T-cell (primary cell): ENCODE results near the gene ERVV-1. TPM values are rescaled to one million over a fixed set of nuclear protein-coding genes. Genes with fewer than 3 reads are reported as not detected.
A peak's percentile ranks its signal among the peaks of the same experiment; 100 is the strongest.

Experiments
- ATAC-seq, 4 experiments: fragments of 200-7000 bp in 3 of 4; fragments of 150-1000 bp in 1 of 4; cut with Tn5 transposase; replicated peaks in 1 of 4; 1 replicate in 3 of 4; 2 replicates in 1 of 4; pipeline ENCODE4 v1.10.0; 2021; ENCODE audit warnings: moderate library complexity in 3 of 4, mild to moderate bottlenecking in 2 of 4, moderate number of reproducible peaks in 1 of 4
- CTCF ChIA-PET, 2 donors: fragments of 300-600 bp; sonication (Branson Sonifier 250); formaldehyde crosslinking; loops; one replicate each; lab custom pipeline; 2022; ENCODE audit warnings: antibody characterized with exemption in 2 of 2; lab: Charles Lee
- POLR2A ChIA-PET, 2 donors: fragments of 300-600 bp; sonication (Branson Sonifier 250); formaldehyde crosslinking; loops; one replicate each; lab custom pipeline; 2022; ENCODE audit warnings: antibody characterized with exemption in 2 of 2; lab: Charles Lee
- DNase-seq, 35 experiments: peaks; one replicate each; pipeline versions ENCODE4 v3.0.0 to v3.0.0-alpha.2; 2013 to 2023
- H3K27ac ChIP-seq: one replicate; pipeline ENCODE4 v1.5.1; 2013; ENCODE audit warnings: low read length
- H3K27me3 ChIP-seq, 2 experiments: replicated peaks in 1 of 2; 1 replicate in 1 of 2; 2 replicates in 1 of 2; pipeline versions ENCODE4 v1.6.1 to v1.7.0; 2013; ENCODE audit warnings: low read length in 1 of 2, mixed read lengths in 1 of 2; ENCODE audit not compliant: control insufficient read depth in 2 of 2, insufficient read depth in 2 of 2; ENCODE audit errors: extremely low read depth in 1 of 2
- H3K36me3 ChIP-seq, 2 donors: 1 replicate in 1 of 2; 2 replicates in 1 of 2; pipeline versions ENCODE4 v1.6.1 to v1.7.0; 2013; ENCODE audit warnings: low read length in 1 of 2; ENCODE audit not compliant: control insufficient read depth in 2 of 2, insufficient read depth in 1 of 2; ENCODE audit errors: extremely low read depth in 1 of 2
- H3K4me1 ChIP-seq, 2 experiments: 1 replicate in 1 of 2; 2 replicates in 1 of 2; pipeline versions ENCODE4 v1.6.1 to v1.7.0; 2013; ENCODE audit warnings: low read length in 2 of 2, mixed read lengths in 1 of 2; ENCODE audit not compliant: insufficient read depth in 2 of 2, control insufficient read depth in 1 of 2; ENCODE audit errors: extremely low read depth in 1 of 2
- H3K4me3 ChIP-seq, 2 donors: 1 replicate in 1 of 2; 2 replicates in 1 of 2; pipeline versions ENCODE4 v1.5.1 to v1.7.0; 2013; ENCODE audit warnings: mild to moderate bottlenecking in 2 of 2, low read length in 1 of 2, moderate library complexity in 1 of 2; ENCODE audit not compliant: control insufficient read depth in 1 of 2; ENCODE audit errors: extremely low read depth in 1 of 2
- H3K9me3 ChIP-seq: 2 replicates; pipeline ENCODE4 v1.7.0; 2013
- H3K27ac Mint-ChIP-seq, 2 donors: one replicate each; pipeline ENCODE4 v1.8.0; 2020 to 2021; ENCODE audit warnings: mild to moderate bottlenecking in 2 of 2, mixed read lengths in 2 of 2
- H3K27me3 Mint-ChIP-seq, 2 donors: one replicate each; pipeline ENCODE4 v1.8.0; 2021 to 2022; ENCODE audit warnings: mixed read lengths in 2 of 2
- H3K36me3 Mint-ChIP-seq: one replicate; pipeline ENCODE4 v1.8.0; 2021; ENCODE audit warnings: mixed read lengths
- H3K4me1 Mint-ChIP-seq, 3 donors: one replicate each; pipeline ENCODE4 v1.8.0; 2020 to 2022; ENCODE audit warnings: mixed read lengths in 3 of 3, mild to moderate bottlenecking in 1 of 3
- H3K4me3 Mint-ChIP-seq, 3 donors: one replicate each; pipeline ENCODE4 v1.8.0; 2020 to 2022; ENCODE audit warnings: mild to moderate bottlenecking in 3 of 3, mixed read lengths in 3 of 3, moderate library complexity in 3 of 3
- H3K9me3 Mint-ChIP-seq, 3 donors: one replicate each; pipeline ENCODE4 v1.8.0; 2020 to 2022; ENCODE audit warnings: mixed read lengths in 3 of 3
- WGBS: methylation state at CpG from one replicate; pipeline ENCODE4 v1.1.5; 2013; ENCODE audit warnings: missing lambda C conversion rate; ENCODE audit not compliant: insufficient coverage; 5-methylcytosine and 5-hydroxymethylcytosine counted together
- total RNA-seq, 35 experiments: library from RNA in 6 of 35; stranded (reverse) in 6 of 35; fragments of 120-200 nt in 1 of 35; gene quantifications; one replicate each; pipeline versions ENCODE4 v1.2.1 to v1.2.4 and lab custom pipeline; 2013 to 2026

ERVV-1 gene
- total RNA-seq, 5 donors from 2014 or later (not counting 1 experiment from before 2014, with no cell fraction given) = not detected

DNA sequence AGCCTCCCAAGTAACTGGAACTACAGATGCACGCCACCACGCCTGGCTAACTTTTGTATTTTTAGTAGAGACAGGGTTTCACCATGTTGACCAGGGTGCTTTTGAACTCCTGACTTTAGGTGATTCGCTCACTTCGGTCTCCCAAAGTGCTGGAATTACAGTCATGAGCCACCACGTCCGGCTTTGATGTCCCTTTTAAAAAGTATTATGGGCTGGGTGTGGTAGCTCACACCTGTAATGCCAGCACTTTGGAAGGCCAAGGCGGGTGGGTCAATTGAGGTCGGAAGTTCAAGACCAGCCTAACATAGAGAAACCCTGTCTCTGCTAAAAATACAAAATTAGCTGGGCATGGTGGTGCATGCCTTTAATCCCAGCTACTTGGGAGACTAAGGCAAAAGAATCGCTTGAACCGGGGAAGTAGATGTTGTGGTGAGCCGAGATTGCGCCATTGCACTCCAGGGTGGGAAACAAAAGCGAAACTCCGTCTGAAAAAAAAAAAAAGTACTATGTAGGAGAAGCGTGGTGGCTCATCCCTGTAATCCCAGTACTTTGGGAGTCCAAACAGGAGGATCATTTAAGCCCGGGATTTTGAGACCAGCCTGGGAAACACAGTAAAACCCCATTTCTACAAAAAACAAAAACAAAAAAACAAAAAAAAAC is 22.8 kb upstream of the ERVV-1 start:
- Histone ChIP-seq H3K4me3 (no peak overlapping the region), H3K27me3 (peaks cover 0 to 15% of the 10 kb centered on the region in 2 experiments), H3K4me1 (peaks cover 0 to 16% of the 10 kb centered on the region in 2 experiments), H3K36me3 (no peaks in the 10 kb centered on the region), H3K27ac (no peak overlapping the region), H3K9me3 (no peaks in the 10 kb centered on the region)
- 96% methylated on average over 6 of the region's 16 CpGs for WGBS
- no peak overlapping the region for H3K27ac Mint-ChIP-seq
- H3K9me3 Mint-ChIP-seq = peaks cover 9 to 28% (median 20%) of the 10 kb centered on the region in 3 donors
- peaks cover 12 to 20% (median 15%) of the 10 kb centered on the region in 3 donors for H3K4me1 Mint-ChIP-seq
- CTCF ChIA-PET = no interaction called here
- DNase-seq (no peak), ATAC-seq (no peak)
- H3K27me3 Mint-ChIP-seq = peaks cover 0 to 5% of the 10 kb centered on the region in 2 donors
- H3K4me3 Mint-ChIP-seq = no peak overlapping the region
- peaks cover 44% of the 10 kb centered on the region for H3K36me3 Mint-ChIP-seq
- POLR2A ChIA-PET = no interaction called here

DNA sequence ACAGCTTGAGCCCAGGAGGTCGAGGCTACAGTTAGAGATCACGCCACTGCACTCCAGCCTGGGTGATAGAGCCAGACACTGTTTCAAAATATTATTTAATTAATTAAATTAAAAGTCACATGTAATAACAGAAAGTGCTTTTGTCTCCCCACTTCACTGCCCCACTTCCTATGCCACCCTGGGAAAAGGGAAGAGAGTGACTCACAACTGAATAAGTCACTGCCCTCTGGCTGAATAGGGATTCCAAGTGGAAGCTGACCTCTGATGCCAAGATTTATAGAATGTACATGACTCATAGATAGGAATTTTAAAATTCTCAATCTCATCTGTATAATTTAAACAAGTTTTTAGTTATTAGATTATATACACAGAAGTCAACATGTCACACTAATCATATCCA is 22.2 kb upstream of the ERVV-1 start:
- Mint-ChIP-seq H3K9me3 (peaks cover 9 to 23% (median 19%) of the 10 kb centered on the region in 3 donors), H3K36me3 (peaks cover 38% of the 10 kb centered on the region), H3K27me3 (peaks cover 0 to 5% of the 10 kb centered on the region in 2 donors), H3K27ac (no peak overlapping the region), H3K4me3 (peak overlapping the region in 1 of 3 donors; percentile 74), H3K4me1 (peaks cover 12 to 20% (median 15%) of the 10 kb centered on the region in 3 donors)
- Histone ChIP-seq H3K4me1 (peaks cover 0 to 16% of the 10 kb centered on the region in 2 experiments), H3K4me3 (no peak overlapping the region), H3K27me3 (peaks cover 0 to 18% of the 10 kb centered on the region in 2 experiments), H3K27ac (no peak overlapping the region), H3K9me3 (no peaks in the 10 kb centered on the region), H3K36me3 (no peaks in the 10 kb centered on the region)
- CTCF ChIA-PET = no interaction called here
- no peak for ATAC-seq
- no CpG with 5 or more reads among the region's 2 CpGs for WGBS
- DNase-seq = no peak
- POLR2A ChIA-PET = no interaction called here

DNA sequence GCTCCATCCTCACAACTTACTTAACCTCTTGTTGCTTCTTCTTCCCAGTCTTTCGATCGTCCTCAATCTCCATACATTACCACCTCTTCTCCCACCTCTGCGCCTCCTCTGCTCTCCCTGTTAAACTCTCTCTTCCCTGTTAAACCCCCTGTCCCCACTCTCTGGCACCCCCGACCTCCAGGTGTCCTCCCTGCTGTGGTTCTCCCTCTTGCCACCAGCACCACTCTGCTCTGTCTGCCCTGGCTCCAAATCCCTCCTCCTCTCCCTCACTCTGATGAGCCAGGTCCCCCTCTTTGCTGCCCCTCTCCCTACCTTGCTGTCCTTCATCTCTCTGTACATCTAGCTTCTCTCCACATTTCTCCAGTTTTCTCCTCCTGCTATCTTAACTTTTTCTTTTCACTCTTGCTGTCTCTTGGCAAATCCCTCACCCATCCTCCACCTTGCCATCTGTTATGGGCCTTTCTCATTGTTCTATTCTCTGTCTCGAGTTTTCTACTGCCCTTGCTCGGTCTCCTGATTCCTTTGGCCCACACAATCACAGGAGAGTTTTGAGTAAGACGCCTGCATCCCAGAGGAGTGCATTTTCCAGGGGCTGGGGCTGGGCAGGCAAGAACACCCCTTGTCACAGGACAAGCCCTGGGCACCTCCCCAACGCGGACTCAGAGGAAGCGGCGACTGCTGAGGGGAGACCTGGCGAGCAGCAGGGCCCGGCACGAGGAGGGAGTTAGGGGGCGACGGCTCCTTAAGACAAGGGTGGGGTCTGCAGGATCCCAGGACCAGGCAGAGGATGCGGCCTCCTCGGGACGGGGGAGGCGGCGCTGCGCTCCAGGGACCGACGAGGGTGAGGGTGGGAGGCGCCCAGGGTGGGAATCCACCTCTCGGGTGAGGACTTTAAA is 21.4 kb upstream of the ERVV-1 start:
- H3K27ac Mint-ChIP-seq = peak overlapping the region in 1 of 2 donors; percentile 59
- WGBS = 37% methylated on average over 26 of the region's 26 CpGs
- ChIA-PET POLR2A (no interaction called here), CTCF (interaction anchor here (0.6 to 0.7 kb wide), 3 partner anchors 119 to 725 kb away, joined by 3 to 11 read pairs (median 5); no protein-coding TSS in a partner anchor)
- no peak for ATAC-seq
- H3K4me1 Mint-ChIP-seq = peaks cover 12 to 20% (median 15%) of the 10 kb centered on the region in 3 donors
- H3K27ac ChIP-seq = no peak overlapping the region
- peaks cover 0 to 18% of the 10 kb centered on the region in 2 experiments for H3K27me3 ChIP-seq
- H3K36me3 Mint-ChIP-seq = peaks cover 29% of the 10 kb centered on the region
- peak overlapping the region; percentile 74 to 81 (median 79) for H3K4me3 Mint-ChIP-seq
- no peaks in the 10 kb centered on the region for H3K9me3 ChIP-seq
- no peaks in the 10 kb centered on the region for H3K36me3 ChIP-seq
- peaks cover 1 to 15% (median 11%) of the 10 kb centered on the region in 3 donors for H3K9me3 Mint-ChIP-seq
- peaks cover 0 to 16% of the 10 kb centered on the region in 2 experiments for H3K4me1 ChIP-seq
- peak in 5 of 35 experiments; percentile 1 to 7 (median 3) for DNase-seq
- peak overlapping the region; percentile 53 to 71 for H3K4me3 ChIP-seq
- peaks cover 0 to 5% of the 10 kb centered on the region in 2 donors for H3K27me3 Mint-ChIP-seq

DNA sequence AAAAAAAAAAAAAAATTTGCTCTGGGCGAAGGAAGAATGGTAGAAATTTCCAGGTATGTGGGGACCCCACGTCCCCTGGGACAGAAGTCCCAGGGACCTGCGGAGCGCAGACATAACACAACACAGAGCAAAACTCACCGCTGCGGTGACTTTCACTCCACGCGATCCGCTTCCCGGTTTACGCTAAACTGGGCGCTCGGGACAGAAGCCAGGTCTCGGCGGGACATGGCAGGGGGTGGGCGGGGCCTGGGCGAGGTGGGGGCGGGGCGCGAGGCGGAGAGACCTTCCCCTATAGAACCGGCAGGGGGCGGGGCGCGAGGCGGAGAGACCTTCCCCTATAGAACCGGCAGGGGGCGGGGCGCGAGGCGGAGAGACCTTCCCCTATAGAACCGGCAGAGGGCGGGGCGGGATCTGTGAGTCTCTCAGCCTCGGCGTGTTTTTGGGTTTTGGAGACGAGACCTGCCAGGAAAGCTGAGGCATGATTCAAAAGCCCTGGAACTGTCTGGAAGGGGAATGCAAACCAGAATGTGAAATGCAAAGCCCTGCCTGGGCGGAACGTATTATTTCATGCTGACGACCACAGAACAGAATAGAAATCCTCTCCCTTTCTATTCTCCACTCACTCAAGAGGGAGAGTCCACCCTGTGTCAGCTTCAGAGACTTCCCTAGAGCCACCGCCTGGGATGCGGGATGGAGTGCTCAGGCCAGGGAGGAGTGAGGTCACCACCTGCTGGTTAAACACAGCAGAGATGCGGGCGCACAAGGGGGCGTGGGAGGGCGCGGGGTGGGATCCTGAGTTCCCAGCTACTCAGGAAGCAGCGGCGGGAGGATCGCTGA is 20.2 kb upstream of the ERVV-1 start:
- peak overlapping the region; percentile 74 to 81 (median 81) for H3K4me3 Mint-ChIP-seq
- H3K27me3 ChIP-seq = peaks cover 0 to 18% of the 10 kb centered on the region in 2 experiments
- WGBS = 2% methylated on average over 13 of the region's 50 CpGs
- H3K4me1 Mint-ChIP-seq = peaks cover 12 to 20% (median 15%) of the 10 kb centered on the region in 3 donors
- peaks cover 0 to 16% of the 10 kb centered on the region in 2 experiments for H3K4me1 ChIP-seq
- no peak overlapping the region for H3K27ac Mint-ChIP-seq
- POLR2A ChIA-PET = no interaction called here
- peaks cover 5% of the 10 kb centered on the region in 2 donors for H3K27me3 Mint-ChIP-seq
- H3K9me3 ChIP-seq = no peaks in the 10 kb centered on the region
- no peaks in the 10 kb centered on the region for H3K36me3 ChIP-seq
- DNase-seq (peak; percentile 57 to 86 (median 76)), ATAC-seq (peak; percentile 91 to 96 (median 94))
- H3K36me3 Mint-ChIP-seq = peaks cover 25% of the 10 kb centered on the region
- peaks cover 0 to 17% (median 4%) of the 10 kb centered on the region in 3 donors for H3K9me3 Mint-ChIP-seq
- CTCF ChIA-PET = interaction anchor here (0.7 kb wide), 6 partner anchors 211 to 728 kb away, joined by 3 to 11 read pairs (median 3); no protein-coding TSS in a partner anchor
- H3K27ac ChIP-seq = no peak overlapping the region
- H3K4me3 ChIP-seq = peak overlapping the region; percentile 53 to 74

GRCh38 chr19:52995711-52996110 is 18.0 kb upstream of the ERVV-1 start:
- Histone ChIP-seq H3K4me3 (no peak overlapping the region), H3K27ac (no peak overlapping the region), H3K4me1 (peaks cover 0 to 16% of the 10 kb centered on the region in 2 experiments), H3K27me3 (peaks cover 0 to 18% of the 10 kb centered on the region in 2 experiments), H3K9me3 (no peaks in the 10 kb centered on the region), H3K36me3 (no peaks in the 10 kb centered on the region)
- peaks cover 12% of the 10 kb centered on the region for H3K36me3 Mint-ChIP-seq
- peaks cover 12 to 20% (median 15%) of the 10 kb centered on the region in 3 donors for H3K4me1 Mint-ChIP-seq
- H3K9me3 Mint-ChIP-seq = peaks cover 0 to 17% (median 4%) of the 10 kb centered on the region in 3 donors
- CTCF ChIA-PET = interaction anchor here in 1 of 2 donors (0.7 kb wide), 1 partner anchor 40 kb away, joined by 6 read pairs; no protein-coding TSS in a partner anchor
- H3K27me3 Mint-ChIP-seq = peaks cover 7 to 8% of the 10 kb centered on the region in 2 donors
- ATAC-seq (no peak), DNase-seq (no peak)
- POLR2A ChIA-PET = no interaction called here
- H3K27ac Mint-ChIP-seq = no peak overlapping the region
- H3K4me3 Mint-ChIP-seq = no peak overlapping the region
- 78% methylated on average over 2 of the region's 7 CpGs for WGBS
